NT2/D1 (cell line): ENCODE results near the gene ASIC1.

ENCODE experiments used
- SUZ12 ChIP-seq: IDR thresholded peaks from 2 replicates; pipeline ENCODE4 v1.6.1; 2011; ENCODE audit not compliant: insufficient read length, insufficient read depth; ENCODE audit errors: extremely low read depth
- ZNF274 ChIP-seq: IDR thresholded peaks from 2 replicates; pipeline ENCODE4 v1.6.1; 2011; ENCODE audit warnings: mild to moderate bottlenecking, low read depth, low read length

DNA sequence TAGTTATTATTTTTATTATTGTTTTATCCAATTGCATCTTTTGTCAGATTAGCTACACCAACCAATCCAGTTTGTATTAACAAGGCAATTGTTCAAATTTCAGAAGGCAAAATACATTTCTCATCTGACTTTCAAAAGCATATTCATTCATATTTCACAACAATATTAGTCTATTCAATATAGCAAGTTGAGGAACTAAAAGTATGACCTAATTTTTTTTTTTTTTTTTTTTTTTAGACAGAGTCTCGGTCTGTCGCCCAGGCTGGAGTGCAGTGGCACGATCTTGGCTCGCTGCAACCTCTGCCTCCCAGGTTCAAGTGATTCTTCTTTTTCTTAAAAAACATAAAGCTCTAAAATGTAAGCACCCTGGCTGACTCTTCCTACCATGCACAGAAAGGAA is 71.9 kb downstream of the ASIC1 start:
- TF ChIP-seq SUZ12 (no peak), ZNF274 (no peak)
